GM23338 (cell line): ENCODE measurements around the gene MAMDC2. TPM values are rescaled to one million over a fixed set of nuclear protein-coding genes. Genes with fewer than 3 reads are reported as not detected.

Experiments
- ATAC-seq: fragments of 200-7000 bp; cut with Tn5 transposase; 3 replicates; pipeline ENCODE4 v1.9.1; 2020
- DNase-seq: peaks from one replicate; pipeline ENCODE4 v3.0.0-alpha.2; 2015; ENCODE audit warnings: low spot score
- H2AFZ ChIP-seq: fragments of 200-600 bp; sonication (generic); 2 replicates; pipeline ENCODE4 v1.8.0; 2016; ENCODE audit warnings: antibody characterized with exemption, mild to moderate bottlenecking, moderate library complexity
- H3F3A ChIP-seq: fragments of 200-600 bp; sonication (generic); replicated peaks from 2 replicates; pipeline ENCODE4 v1.8.0; 2017; ENCODE audit warnings: antibody characterized with exemption, mixed run types, low read depth
- H3K27ac ChIP-seq: fragments of 200-600 bp; sonication (generic); 2 replicates; pipeline ENCODE4 v1.6.1; 2016; ENCODE audit warnings: low read depth
- H3K27me3 ChIP-seq: fragments of 200-600 bp; sonication (generic); 2 replicates; pipeline ENCODE4 v1.8.0; 2016; ENCODE audit warnings: mild to moderate bottlenecking, mixed run types, moderate library complexity; ENCODE audit not compliant: insufficient read depth
- H3K36me3 ChIP-seq: fragments of 200-600 bp; sonication (generic); 2 replicates; pipeline ENCODE4 v1.8.0; 2016; ENCODE audit warnings: mild to moderate bottlenecking; ENCODE audit not compliant: insufficient read depth
- H3K4me1 ChIP-seq: fragments of 200-600 bp; sonication (generic); 2 replicates; pipeline ENCODE4 v1.8.0; 2016; ENCODE audit warnings: mild to moderate bottlenecking, moderate library complexity; ENCODE audit not compliant: insufficient read depth
- H3K4me2 ChIP-seq: fragments of 200-600 bp; sonication (generic); 2 replicates; pipeline ENCODE4 v1.7.1; 2017; ENCODE audit warnings: mixed run types
- H3K4me3 ChIP-seq: fragments of 200-600 bp; sonication (generic); 2 replicates; pipeline ENCODE4 v1.6.1; 2016; ENCODE audit warnings: mixed run types
- H3K79me2 ChIP-seq: fragments of 200-600 bp; sonication (generic); replicated peaks from 2 replicates; pipeline ENCODE4 v1.8.0; 2017; ENCODE audit warnings: mild to moderate bottlenecking; ENCODE audit not compliant: insufficient read depth
- H3K9me2 ChIP-seq: fragments of 200-600 bp; sonication (generic); 2 replicates; pipeline ENCODE4 v1.8.0; 2017; ENCODE audit not compliant: insufficient read depth
- H4K20me1 ChIP-seq: fragments of 200-600 bp; sonication (generic); replicated peaks from 2 replicates; pipeline ENCODE4 v1.8.0; 2017; ENCODE audit warnings: mild to moderate bottlenecking; ENCODE audit not compliant: insufficient read depth
- H3K27ac Mint-ChIP-seq: 2 replicates; pipeline ENCODE4 v1.8.0; 2020; ENCODE audit warnings: inconsistent platforms, mild to moderate bottlenecking, moderate library complexity, mixed read lengths
- H3K27me3 Mint-ChIP-seq: 3 replicates; pipeline ENCODE4 v1.8.0; 2022; ENCODE audit warnings: low read depth, mild to moderate bottlenecking, moderate library complexity, mixed read lengths, inconsistent platforms; ENCODE audit not compliant: insufficient read depth, poor library complexity
- H3K36me3 Mint-ChIP-seq: 3 replicates; pipeline ENCODE4 v1.8.0; 2021; ENCODE audit warnings: low read depth, mild to moderate bottlenecking, inconsistent platforms, moderate library complexity, mixed read lengths
- H3K4me1 Mint-ChIP-seq: 3 replicates; pipeline ENCODE4 v1.8.0; 2020; ENCODE audit warnings: mild to moderate bottlenecking, inconsistent platforms, mixed read lengths
- H3K4me3 Mint-ChIP-seq: 3 replicates; pipeline ENCODE4 v1.8.0; 2021; ENCODE audit warnings: moderate library complexity, mild to moderate bottlenecking, inconsistent platforms, mixed read lengths
- H3K9me3 Mint-ChIP-seq: 3 replicates; pipeline ENCODE4 v1.8.0; 2020; ENCODE audit warnings: moderate library complexity, mild to moderate bottlenecking, inconsistent platforms, mixed read lengths
- CREB1 ChIP-seq: fragments of 250-450 bp; sonication (Bioruptor Pico); IDR thresholded peaks from 2 replicates; pipeline ENCODE4 v1.5.0; 2020; ENCODE audit warnings: low read depth, mild to moderate bottlenecking, moderate library complexity
- CTCF ChIP-seq, 2 experiments: fragments of 200-600 bp in 1 of 2; sonication (generic) in 1 of 2; conservative IDR thresholded peaks; 2 replicates each; pipeline versions ENCODE4 v1.5.1 to v1.6.1; 2016 to 2017; ENCODE audit warnings: antibody characterized with exemption in 2 of 2, low read depth in 2 of 2, mild to moderate bottlenecking in 2 of 2, moderate library complexity in 1 of 2
- ETS1 ChIP-seq: IDR thresholded peaks from 2 replicates; pipeline ENCODE4 v1.6.1; 2016; ENCODE audit warnings: antibody characterized with exemption
- EZH2 ChIP-seq: fragments of 200-600 bp; sonication (generic); IDR thresholded peaks from one replicate; pipeline ENCODE4 v1.8.0; 2017; ENCODE audit warnings: antibody characterized with exemption, mild to moderate bottlenecking, low read depth; ENCODE audit not compliant: unreplicated experiment
- EZH2phosphoT487 ChIP-seq: fragments of 200-600 bp; sonication (generic); IDR thresholded peaks from one replicate; pipeline ENCODE4 v1.8.1; 2018; ENCODE audit warnings: antibody characterized with exemption; ENCODE audit not compliant: unreplicated experiment
- JUNB ChIP-seq: IDR thresholded peaks from one replicate; pipeline ENCODE4 v1.6.1; 2016; ENCODE audit warnings: antibody characterized with exemption; ENCODE audit not compliant: unreplicated experiment
- NANOG ChIP-seq: IDR thresholded peaks from 2 replicates; pipeline ENCODE4 v1.6.1; 2016; ENCODE audit warnings: antibody characterized with exemption, borderline replicate concordance
- POLR2AphosphoS5 ChIP-seq: IDR thresholded peaks from 2 replicates; pipeline ENCODE4 v1.6.1; 2016; ENCODE audit warnings: antibody characterized with exemption, low read depth
- REST ChIP-seq: IDR thresholded peaks from one replicate; pipeline ENCODE4 v1.6.1; 2018; ENCODE audit warnings: antibody characterized with exemption; ENCODE audit not compliant: unreplicated experiment
- STAT1 ChIP-seq: IDR thresholded peaks from one replicate; pipeline ENCODE4 v1.6.1; 2016; ENCODE audit warnings: antibody characterized with exemption; ENCODE audit not compliant: unreplicated experiment
- ZNF114 ChIP-seq: fragments of 250-450 bp; sonication (Bioruptor Pico); IDR thresholded peaks from 2 replicates; pipeline ENCODE4 v1.5.0; 2020; ENCODE audit warnings: mild to moderate bottlenecking, moderate library complexity
- ZNF331 ChIP-seq: fragments of 250-450 bp; sonication (Bioruptor Pico); IDR thresholded peaks from 2 replicates; pipeline ENCODE4 v1.5.0; 2020; ENCODE audit warnings: low read depth, mild to moderate bottlenecking, moderate library complexity
- polyA plus RNA-seq: library from polyadenylated mRNA; unstranded; fragments of >200 nt; fragmentation: Nextera tagmentation; extraction: Ambion mirVana; gene quantifications from 2 replicates; pipeline ENCODE4 v1.2.1, GENCODE V29; 2016
- total RNA-seq: library from RNA; depleted of rRNA; stranded (reverse); fragments of >200 nt; shearing (Covaris generic); gene quantifications from 2 replicates; pipeline ENCODE4 v1.2.3, GENCODE V29; 2014

MAMDC2 gene
- total and polyA plus RNA-seq, 2 experiments from 2014 or later, result 7.7 to 19.6 TPM

GRCh38 chr9:70020991-70021571 is 22.6 kb upstream of the MAMDC2 start:
- DNase-seq, result no peak
- Mint-ChIP-seq H3K9me3 (peaks cover 18% of the 10 kb centered on the region), H3K4me1 (peaks cover 8% of the 10 kb centered on the region; the same call in 2 of the 3 replicates), H3K36me3 (peaks cover 11% of the 10 kb centered on the region; the same call in 2 of the 3 replicates), H3K4me3 (no peak overlapping the region), H3K27me3 (peaks cover 7% of the 10 kb centered on the region), H3K27ac (no peak overlapping the region)
- no peak for TF ChIP-seq ETS1
- TF ChIP-seq NANOG, result no peak
- TF ChIP-seq ZNF331, result no peak
- TF ChIP-seq EZH2, result no peak
- no peak overlapping the region for H3K4me2 ChIP-seq
- no peaks in the 10 kb centered on the region for H3F3A ChIP-seq
- H4K20me1 ChIP-seq, result no peaks in the 10 kb centered on the region; the same call in 1 of the 2 replicates
- H3K4me1 ChIP-seq, result peaks cover 11% of the 10 kb centered on the region; the same call in 1 of the 2 replicates
- H3K9me2 ChIP-seq, result peaks cover 5% of the 10 kb centered on the region; the same call in 1 of the 2 replicates
- H3K4me3 ChIP-seq, result no peak overlapping the region
- H2AFZ ChIP-seq, result 0 out of 2 replicates have a peak overlapping the region, but pooled peaks have one; percentile 44
- ATAC-seq, result no peak
- H3K36me3 ChIP-seq, result no peaks in the 10 kb centered on the region
- H3K79me2 ChIP-seq, result no peaks in the 10 kb centered on the region
- no peaks in the 10 kb centered on the region for H3K27me3 ChIP-seq
- no peak overlapping the region for H3K27ac ChIP-seq

- H3K27me3 Mint-ChIP-seq, result peaks cover 3% of the 10 kb centered on the region
- no peak for ATAC-seq
- H3K36me3 ChIP-seq, result no peaks in the 10 kb centered on the region
- no peak for TF ChIP-seq POLR2AphosphoS5
- TF ChIP-seq STAT1, result no peak
- no peak for TF ChIP-seq CREB1 (CRISPR knock-in tag)
- no peak for TF ChIP-seq REST
- no peak for TF ChIP-seq ETS1
- TF ChIP-seq CTCF (conservative IDR thresholded peaks at IDR 0.05; ENCODE audit: low read depth in 2 of 2), result no peak
- TF ChIP-seq EZH2, result no peak
- no peak for TF ChIP-seq ZNF114 (CRISPR knock-in tag)
- no peak for TF ChIP-seq EZH2phosphoT487
- TF ChIP-seq NANOG, result no peak
- TF ChIP-seq JUNB, result no peak
- TF ChIP-seq ZNF331, result no peak
Observed at GRCh38 chr9:70028287-70028686, 15.4 kb upstream of the MAMDC2 start.

More at GRCh38 chr9:70028287-70028686, 15.4 kb upstream of the MAMDC2 start:
- no peaks in the 10 kb centered on the region; the same call in 2 of the 3 replicates for H3K4me1 Mint-ChIP-seq
- H3K79me2 ChIP-seq, result no peaks in the 10 kb centered on the region
- DNase-seq, result no peak
- H4K20me1 ChIP-seq, result no peaks in the 10 kb centered on the region; the same call in 1 of the 2 replicates
- no peak overlapping the region for H3K4me2 ChIP-seq
- H3K36me3 Mint-ChIP-seq, result peaks cover 15% of the 10 kb centered on the region; the same call in 2 of the 3 replicates
- H3F3A ChIP-seq, result no peaks in the 10 kb centered on the region
- H3K4me1 ChIP-seq, result 0 out of 2 replicates have a peak, but pooled peaks cover 2% of the 10 kb centered on the region
- no peak overlapping the region for H3K4me3 Mint-ChIP-seq
- no peaks in the 10 kb centered on the region for H3K27me3 ChIP-seq
- H3K27ac Mint-ChIP-seq, result no peak overlapping the region
- H2AFZ ChIP-seq, result no peak overlapping the region
- peaks cover 23% of the 10 kb centered on the region for H3K9me3 Mint-ChIP-seq
- no peak overlapping the region for H3K4me3 ChIP-seq
- peaks cover 5% of the 10 kb centered on the region; the same call in 1 of the 2 replicates for H3K9me2 ChIP-seq
- H3K27ac ChIP-seq, result no peak overlapping the region
